ENCODE data around the gene IGF2BP3. TPM values are rescaled to one million over a fixed set of nuclear protein-coding genes. Genes with fewer than 3 reads are reported as not detected.

The IGF2BP3 gene
- total and polyA plus RNA-seq, 10 of the 15 experiments (the other 5 are each of a cell fraction or from before 2014, with no cell fraction given), result 4.6 to 61.2 (median 36.9) TPM

DNA sequence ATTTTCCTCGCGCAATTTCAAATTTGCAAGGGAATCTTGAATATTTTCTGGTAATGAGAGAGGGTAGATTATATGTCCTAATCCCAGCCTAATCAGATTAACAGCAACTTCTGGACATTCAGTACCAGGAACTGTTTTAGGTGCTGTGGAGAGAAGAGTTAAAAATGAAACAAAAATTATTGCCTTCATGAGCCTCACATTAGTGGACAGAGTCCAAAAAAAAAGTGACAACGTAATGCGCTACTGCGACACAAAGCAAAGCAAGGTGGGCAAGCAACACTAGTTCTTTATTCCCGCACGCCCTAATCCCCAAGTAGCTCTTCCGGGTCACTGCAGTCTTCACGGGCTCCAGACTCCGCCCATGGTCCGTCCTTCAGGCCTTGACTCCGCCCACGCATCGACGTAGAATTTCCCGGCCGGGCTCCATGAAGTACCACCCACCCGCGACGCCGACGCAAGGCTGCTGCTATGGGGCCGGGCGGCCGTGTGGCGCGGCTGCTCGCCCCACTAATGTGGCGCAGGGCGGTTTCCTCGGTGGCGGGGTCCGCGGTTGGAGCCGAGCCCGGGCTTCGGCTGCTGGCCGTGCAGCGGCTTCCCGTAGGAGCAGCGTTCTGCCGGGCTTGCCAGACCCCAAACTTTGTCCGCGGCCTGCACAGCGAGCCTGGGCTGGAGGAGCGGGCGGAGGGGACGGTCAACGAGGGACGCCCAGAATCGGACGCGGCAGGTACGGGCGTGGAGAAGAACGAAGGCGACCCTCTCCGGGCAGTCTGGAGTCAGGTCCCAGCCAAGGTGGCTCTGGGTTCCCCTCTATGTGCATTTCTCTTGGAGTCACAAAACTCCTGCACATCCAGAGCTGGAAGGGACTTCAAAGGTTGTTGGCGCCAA is 171.2 kb downstream of the IGF2BP3 start, which contains the start of gene MALSU1 (continued):
- TF ChIP-seq BCL3 (IDR thresholded peaks at IDR 0.05; ENCODE audit: borderline replicate concordance, insufficient read depth, low read depth, low read length, poor library complexity, severe bottlenecking) (peak; percentile 23), MAX (IDR thresholded peaks at IDR 0.05; ENCODE audit: low read depth, low read length) (peak; percentile 43; the same call in 1 of the 2 replicates), ZNF217 (IDR thresholded peaks at IDR 0.05) (no peak), TAF1 (IDR thresholded peaks at IDR 0.05; ENCODE audit: borderline replicate concordance, low read depth, low read length) (peak; percentile 80), POU2F2 (IDR thresholded peaks at IDR 0.05; ENCODE audit: borderline replicate concordance, low read depth, low read length) (peak; percentile 78; the same call in 1 of the 3 replicates), POLR2AphosphoS5 (IDR thresholded peaks at IDR 0.05; ENCODE audit: low read length) (peak; percentile 81), TCF3 (IDR thresholded peaks at IDR 0.05; ENCODE audit: borderline replicate concordance, insufficient read depth, low read depth, low read length) (0 out of 2 replicates have a peak, but pooled peaks have one; percentile 56), CUX1 (IDR thresholded peaks at IDR 0.05; ENCODE audit: insufficient replicate concordance, low read depth, low read length) (no peak), SMAD1 (IDR thresholded peaks at IDR 0.05; ENCODE audit: low read depth, partially characterized antibody) (no peak), PAX8 (IDR thresholded peaks at IDR 0.05) (peak; percentile 72; the same call in 1 of the 2 replicates)
- TF ChIP-seq, protein P1, sequence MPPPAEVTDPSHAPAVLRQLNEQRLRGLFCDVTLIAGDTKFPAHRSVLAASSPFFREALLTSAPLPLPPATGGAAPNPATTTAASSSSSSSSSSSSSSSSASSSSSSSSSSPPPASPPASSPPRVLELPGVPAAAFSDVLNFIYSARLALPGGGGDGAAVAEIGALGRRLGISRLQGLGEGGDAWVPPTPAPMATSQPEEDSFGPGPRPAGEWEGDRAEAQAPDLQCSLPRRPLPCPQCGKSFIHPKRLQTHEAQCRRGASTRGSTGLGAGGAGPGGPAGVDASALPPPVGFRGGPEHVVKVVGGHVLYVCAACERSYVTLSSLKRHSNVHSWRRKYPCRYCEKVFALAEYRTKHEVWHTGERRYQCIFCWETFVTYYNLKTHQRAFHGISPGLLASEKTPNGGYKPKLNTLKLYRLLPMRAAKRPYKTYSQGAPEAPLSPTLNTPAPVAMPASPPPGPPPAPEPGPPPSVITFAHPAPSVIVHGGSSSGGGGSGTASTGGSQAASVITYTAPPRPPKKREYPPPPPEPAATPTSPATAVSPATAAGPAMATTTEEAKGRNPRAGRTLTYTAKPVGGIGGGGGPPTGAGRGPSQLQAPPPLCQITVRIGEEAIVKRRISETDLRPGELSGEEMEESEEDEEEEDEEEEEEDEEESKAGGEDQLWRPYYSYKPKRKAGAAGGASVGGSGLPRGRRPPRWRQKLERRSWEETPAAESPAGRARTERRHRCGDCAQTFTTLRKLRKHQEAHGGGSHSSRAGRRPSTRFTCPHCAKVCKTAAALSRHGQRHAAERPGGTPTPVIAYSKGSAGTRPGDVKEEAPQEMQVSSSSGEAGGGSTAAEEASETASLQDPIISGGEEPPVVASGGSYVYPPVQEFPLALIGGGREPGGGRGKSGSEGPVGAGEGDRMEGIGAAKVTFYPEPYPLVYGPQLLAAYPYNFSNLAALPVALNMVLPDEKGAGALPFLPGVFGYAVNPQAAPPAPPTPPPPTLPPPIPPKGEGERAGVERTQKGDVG (CRISPR knock-in tag; IDR thresholded peaks at IDR 0.05), result no peak
- TF ChIP-seq, protein P2, sequence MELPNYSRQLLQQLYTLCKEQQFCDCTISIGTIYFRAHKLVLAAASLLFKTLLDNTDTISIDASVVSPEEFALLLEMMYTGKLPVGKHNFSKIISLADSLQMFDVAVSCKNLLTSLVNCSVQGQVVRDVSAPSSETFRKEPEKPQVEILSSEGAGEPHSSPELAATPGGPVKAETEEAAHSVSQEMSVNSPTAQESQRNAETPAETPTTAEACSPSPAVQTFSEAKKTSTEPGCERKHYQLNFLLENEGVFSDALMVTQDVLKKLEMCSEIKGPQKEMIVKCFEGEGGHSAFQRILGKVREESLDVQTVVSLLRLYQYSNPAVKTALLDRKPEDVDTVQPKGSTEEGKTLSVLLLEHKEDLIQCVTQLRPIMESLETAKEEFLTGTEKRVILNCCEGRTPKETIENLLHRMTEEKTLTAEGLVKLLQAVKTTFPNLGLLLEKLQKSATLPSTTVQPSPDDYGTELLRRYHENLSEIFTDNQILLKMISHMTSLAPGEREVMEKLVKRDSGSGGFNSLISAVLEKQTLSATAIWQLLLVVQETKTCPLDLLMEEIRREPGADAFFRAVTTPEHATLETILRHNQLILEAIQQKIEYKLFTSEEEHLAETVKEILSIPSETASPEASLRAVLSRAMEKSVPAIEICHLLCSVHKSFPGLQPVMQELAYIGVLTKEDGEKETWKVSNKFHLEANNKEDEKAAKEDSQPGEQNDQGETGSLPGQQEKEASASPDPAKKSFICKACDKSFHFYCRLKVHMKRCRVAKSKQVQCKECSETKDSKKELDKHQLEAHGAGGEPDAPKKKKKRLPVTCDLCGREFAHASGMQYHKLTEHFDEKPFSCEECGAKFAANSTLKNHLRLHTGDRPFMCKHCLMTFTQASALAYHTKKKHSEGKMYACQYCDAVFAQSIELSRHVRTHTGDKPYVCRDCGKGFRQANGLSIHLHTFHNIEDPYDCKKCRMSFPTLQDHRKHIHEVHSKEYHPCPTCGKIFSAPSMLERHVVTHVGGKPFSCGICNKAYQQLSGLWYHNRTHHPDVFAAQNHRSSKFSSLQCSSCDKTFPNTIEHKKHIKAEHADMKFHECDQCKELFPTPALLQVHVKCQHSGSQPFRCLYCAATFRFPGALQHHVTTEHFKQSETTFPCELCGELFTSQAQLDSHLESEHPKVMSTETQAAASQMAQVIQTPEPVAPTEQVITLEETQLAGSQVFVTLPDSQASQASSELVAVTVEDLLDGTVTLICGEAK (IDR thresholded peaks at IDR 0.05; ENCODE audit: borderline replicate concordance), result peak; percentile 87

Data from GM12878 (cell line).